HepG2 (cell line): ENCODE data around the gene C10orf53. TPM values are rescaled to one million over a fixed set of nuclear protein-coding genes. Genes with fewer than 3 reads are reported as not detected.

Experiments
- ATAC-seq: fragments of 200-7000 bp; cut with Tn5 transposase; 3 replicates; pipeline ENCODE4 v1.9.1; 2020; ENCODE audit warnings: mild to moderate bottlenecking, moderate library complexity
- BruUV-seq: library from RNA; stranded (reverse); fragments of 400-500 nt; replicated peaks from 2 replicates; lab custom pipeline; 2021; lab: Mats Ljungman, UMichigan
- CTCF ChIA-PET: fragments of 300-600 bp; formaldehyde crosslinking; extraction: SDS; loops from one replicate; lab custom pipeline; 2021; ENCODE audit warnings: low total read pairs, inconsistent platforms, low intra/inter-chr PET ratio; lab: Yijun Ruan, JAX
- POLR2A ChIA-PET: fragments of 350-600 bp; sonication (Branson Sonifier 250); formaldehyde crosslinking; loops from one replicate; lab custom pipeline; 2020; ENCODE audit warnings: antibody characterized with exemption, inconsistent platforms; lab: Yijun Ruan, JAX
- DNase-seq: peaks from one replicate; pipeline ENCODE4 v3.0.0-alpha.2; 2015; ENCODE audit warnings: low spot score
- FAIRE-seq: peaks from 3 replicates; lab custom pipeline; 2011; peaks lifted over from hg19 to GRCh38; lab: Jason Lieb, UNC
- H2AFZ ChIP-seq: one replicate; pipeline ENCODE4 v1.6.1; 2011; ENCODE audit warnings: low read length, inconsistent platforms
- H3K27ac ChIP-seq: fragments of 300-600 bp; 3 replicates; pipeline ENCODE4 v1.8.0; 2011; ENCODE audit warnings: mixed run types, mild to moderate bottlenecking, mixed read lengths, low read length, inconsistent platforms; ENCODE audit not compliant: insufficient read depth; ENCODE audit errors: extremely low read length
- H3K27me3 ChIP-seq, 2 experiments: fragments of 200-600 bp in 1 of 2; 2 replicates in 1 of 2; 3 replicates in 1 of 2; pipeline versions ENCODE4 v1.6.0 to v1.8.0; 2011; ENCODE audit warnings: low read length in 2 of 2, mild to moderate bottlenecking in 2 of 2, moderate library complexity in 2 of 2, inconsistent platforms in 1 of 2; ENCODE audit not compliant: insufficient read depth in 2 of 2, control insufficient read depth in 1 of 2
- H3K36me3 ChIP-seq, 2 experiments: fragments of 200-600 bp in 1 of 2; replicated peaks in 1 of 2; 2 replicates in 1 of 2; 3 replicates in 1 of 2; pipeline versions ENCODE4 v1.5.1 to v1.8.0; 2011; ENCODE audit warnings: low read length in 2 of 2, inconsistent platforms in 1 of 2; ENCODE audit not compliant: insufficient read depth in 2 of 2, control insufficient read depth in 1 of 2
- H3K4me1 ChIP-seq: 2 replicates; pipeline ENCODE4 v1.5.1; 2012; ENCODE audit warnings: low read length, inconsistent platforms; ENCODE audit not compliant: insufficient read depth
- H3K4me2 ChIP-seq: 2 replicates; pipeline ENCODE4 v1.6.0; 2011; ENCODE audit warnings: low read depth, low read length, inconsistent platforms
- H3K4me3 ChIP-seq, 3 experiments: fragments of 200-600 bp in 1 of 3; sonication (generic), shearing (Covaris generic) in 1 of 3; replicated peaks in 1 of 3; 2 replicates each; pipeline ENCODE4 v1.5.1; 2011 to 2016; ENCODE audit warnings: low read length in 3 of 3, inconsistent platforms in 2 of 3, low read depth in 2 of 3, mild to moderate bottlenecking in 2 of 3, control low read depth in 1 of 3, mixed read lengths in 1 of 3; ENCODE audit not compliant: insufficient read depth in 1 of 3
- H3K79me2 ChIP-seq: one replicate; pipeline ENCODE4 v1.6.1; 2011; ENCODE audit warnings: low read length, inconsistent platforms; ENCODE audit not compliant: insufficient read depth
- H3K9ac ChIP-seq: 2 replicates; pipeline ENCODE4 v1.6.0; 2011; ENCODE audit warnings: mild to moderate bottlenecking, low read depth, low read length, inconsistent platforms; ENCODE audit not compliant: insufficient read depth
- H3K9me3 ChIP-seq: 2 replicates; pipeline ENCODE4 v1.5.1; 2012; ENCODE audit warnings: mild to moderate bottlenecking, low read length
- H4K20me1 ChIP-seq: 2 replicates; pipeline ENCODE4 v1.6.0; 2011; ENCODE audit warnings: inconsistent platforms, mild to moderate bottlenecking, low read length, moderate library complexity; ENCODE audit not compliant: insufficient read depth
- EZH2 ChIP-seq: conservative IDR thresholded peaks from 2 replicates; pipeline ENCODE4 v1.6.1; 2012; ENCODE audit warnings: mild to moderate bottlenecking, low read depth, low read length, moderate library complexity
- HES4 ChIP-seq: sonication (generic); formaldehyde crosslinking; IDR thresholded peaks from 2 replicates; pipeline ENCODE4 v1.9.0; 2021; ENCODE audit warnings: mild to moderate bottlenecking, missing genetic modification reagents, borderline replicate concordance
- HMG20A ChIP-seq: IDR thresholded peaks from 2 replicates; pipeline ENCODE4 v1.6.1; 2016; ENCODE audit warnings: borderline replicate concordance
- PHF5A ChIP-seq: IDR thresholded peaks from one replicate; pipeline ENCODE4 v1.6.1; 2018; ENCODE audit warnings: low read depth, missing genetic modification reagents; ENCODE audit not compliant: unreplicated experiment
- SOX13 ChIP-seq, 3 experiments: fragments of 450-650 bp in 1 of 3; sonication (generic) in 1 of 3; formaldehyde crosslinking in 1 of 3; IDR thresholded peaks in 2 of 3; conservative IDR thresholded peaks in 1 of 3; 2 replicates each; pipeline versions ENCODE4 v1.5.0 to v1.6.1; 2016 to 2020; ENCODE audit warnings: antibody characterized with exemption in 1 of 3, mild to moderate bottlenecking in 1 of 3, missing compliant biosample characterization in 1 of 3, missing genetic modification reagents in 1 of 3, moderate library complexity in 1 of 3
- XBP1 ChIP-seq: sonication (generic); formaldehyde crosslinking; IDR thresholded peaks from 2 replicates; pipeline ENCODE4 v1.5.0; 2020; ENCODE audit warnings: missing genetic modification reagents
- ZBTB25 ChIP-seq: IDR thresholded peaks from 2 replicates; pipeline ENCODE4 v1.6.1; 2018; ENCODE audit warnings: missing genetic modification reagents
- ZHX2 ChIP-seq, 2 experiments: sonication (generic) in 1 of 2; formaldehyde crosslinking in 1 of 2; IDR thresholded peaks; 2 replicates each; pipeline versions ENCODE4 v1.6.1 to v1.9.0; 2014 to 2022; ENCODE audit warnings: antibody characterized with exemption in 1 of 2, borderline replicate concordance in 1 of 2, inconsistent platforms in 1 of 2, low read depth in 1 of 2, missing genetic modification reagents in 1 of 2
- ZNF362 ChIP-seq: sonication (generic); formaldehyde crosslinking; IDR thresholded peaks from 2 replicates; pipeline ENCODE4 v1.4.0; 2020; ENCODE audit warnings: missing genetic modification reagents, mild to moderate bottlenecking, borderline replicate concordance
- ZNF367 ChIP-seq: sonication (generic); formaldehyde crosslinking; IDR thresholded peaks from 2 replicates; pipeline ENCODE4 v1.4.0; 2020; ENCODE audit warnings: missing genetic modification reagents, borderline replicate concordance
- ZNF580 ChIP-seq: IDR thresholded peaks from 2 replicates; pipeline ENCODE4 v1.6.1; 2016; ENCODE audit warnings: low read depth, borderline replicate concordance
- ZNF644 ChIP-seq: IDR thresholded peaks from 2 replicates; pipeline ENCODE4 v1.6.1; 2016; ENCODE audit warnings: low read depth
- ZNF670 ChIP-seq: sonication (generic); formaldehyde crosslinking; IDR thresholded peaks from 2 replicates; pipeline ENCODE4 v1.8.0; 2022; ENCODE audit warnings: mild to moderate bottlenecking, missing genetic modification reagents, borderline replicate concordance
- WGBS: methylation state at CpG from one replicate; pipeline ENCODE4 v1.1.6; 2017; ENCODE audit warnings: low lambda C conversion rate; 5-methylcytosine and 5-hydroxymethylcytosine counted together
- in situ Hi-C: cut with HindIII; loops from 2 replicates; pipeline ENCODE4 v1.10.0; 2017; ENCODE audit warnings: low pct_unique_long_range_greater_than_20kb; ENCODE audit not compliant: extremely low pct_ligation_motif_present
- intact Hi-C: fragments of 100-400 bp; cut with micrococcal nuclease; formaldehyde crosslinking; loops from one replicate; pipeline ENCODE4 v1.10.0; 2022; ENCODE audit not compliant: unreplicated experiment
- polyA plus RNA-seq, 8 experiments: library from polyadenylated mRNA; depleted of rRNA in 3 of 8; stranded (reverse) in 7 of 8; unstranded in 1 of 8; fragments of >200 nt; fragmentation: Illumina TruSeq in 4 of 8; extraction: Trizol in 4 of 8; gene quantifications; 2 replicates each; pipeline versions ENCODE4 v1.2.1 to v1.2.3, GENCODE V29; 2011 to 2016; ENCODE audit warnings: low read depth in 4 of 8, missing spikeins in 1 of 8, mixed read lengths in 1 of 8; ENCODE audit not compliant: insufficient read depth in 1 of 8
- total RNA-seq, 5 experiments: library from RNA; depleted of rRNA; stranded (reverse); fragments of >200 nt; fragmentation: Illumina TruSeq; extraction: Trizol; gene quantifications; 2 replicates each; pipeline ENCODE4 v1.2.3, GENCODE V29; 2016; ENCODE audit warnings: low read depth in 1 of 5

C10orf53 gene
- total and polyA plus RNA-seq, 2 of the 13 experiments (the other 11 are each of a cell fraction or from before 2014, with no cell fraction given): not detected

GRCh38 chr10:49647554-49647953, 31.9 kb upstream of the C10orf53 start (continued):
- TF ChIP-seq SOX13 (IDR thresholded peaks at IDR 0.05): no peak
- no peak for TF ChIP-seq SOX13 (CRISPR knock-in tag; conservative IDR thresholded peaks at IDR 0.05 in 1 of 2, IDR thresholded peaks at IDR 0.05 in 1 of 2)
- no peak for TF ChIP-seq ZNF367
- TF ChIP-seq PHF5A (CRISPR knock-in tag): no peak
- no peak for TF ChIP-seq EZH2
- no peak for TF ChIP-seq ZNF580 (CRISPR knock-in tag)
- TF ChIP-seq ZNF644 (CRISPR knock-in tag): no peak

- H2AFZ ChIP-seq: no peak overlapping the region
- H3K27ac ChIP-seq: no peak overlapping the region
- ChIA-PET CTCF (no interaction called here), POLR2A (no interaction called here)
- H3K36me3 ChIP-seq: no peaks in the 10 kb centered on the region
- DNase-seq: no peak
- H3K27me3 ChIP-seq: peaks cover 2 to 32% of the 10 kb centered on the region in 2 experiments; a peak in 4 of 5 replicates
- FAIRE-seq: no peak
- no peak overlapping the region for H3K4me3 ChIP-seq
- H3K9ac ChIP-seq: no peak overlapping the region
- intact Hi-C loops (no loop called here), in situ Hi-C loops (no loop called here)
- no peaks in the 10 kb centered on the region for H3K9me3 ChIP-seq
- peaks cover 3% of the 10 kb centered on the region; the same call in 1 of the 2 replicates for H4K20me1 ChIP-seq
- H3K4me2 ChIP-seq: no peak overlapping the region
- BruUV-seq: no TSS peak
- 29% methylated on average over 14 of the region's 18 CpGs for WGBS
- peaks cover 13% of the 10 kb centered on the region for H3K4me1 ChIP-seq
- H3K79me2 ChIP-seq: no peaks in the 10 kb centered on the region
- no peak for ATAC-seq
- TF ChIP-seq HMG20A (CRISPR knock-in tag) (no peak), ZNF670 (no peak), ZHX2 (IDR thresholded peaks at IDR 0.05; ENCODE audit: low read depth) (no peak), ZHX2 (CRISPR knock-in tag; IDR thresholded peaks at IDR 0.05; ENCODE audit: borderline replicate concordance) (no peak), ZNF362 (CRISPR knock-in tag) (no peak), HES4 (no peak), XBP1 (no peak), ZBTB25 (CRISPR knock-in tag) (no peak)
Observed at GRCh38 chr10:49647985-49648795, 31.3 kb upstream of the C10orf53 start.
